Thoracic aorta endothelial cell (primary cell): ENCODE results near the gene ZNF41. TPM values are rescaled to one million over a fixed set of nuclear protein-coding genes. Genes with fewer than 3 reads are reported as not detected.

Experiments
- total RNA-seq: library from RNA; depleted of rRNA; stranded (reverse); fragments of >200 nt; gene quantifications from 2 replicates; pipeline ENCODE4 v1.2.3, GENCODE V29; 2012

ZNF41 gene
- 9.8 and 10.6 TPM in 2 replicates for total RNA-seq

DNA sequence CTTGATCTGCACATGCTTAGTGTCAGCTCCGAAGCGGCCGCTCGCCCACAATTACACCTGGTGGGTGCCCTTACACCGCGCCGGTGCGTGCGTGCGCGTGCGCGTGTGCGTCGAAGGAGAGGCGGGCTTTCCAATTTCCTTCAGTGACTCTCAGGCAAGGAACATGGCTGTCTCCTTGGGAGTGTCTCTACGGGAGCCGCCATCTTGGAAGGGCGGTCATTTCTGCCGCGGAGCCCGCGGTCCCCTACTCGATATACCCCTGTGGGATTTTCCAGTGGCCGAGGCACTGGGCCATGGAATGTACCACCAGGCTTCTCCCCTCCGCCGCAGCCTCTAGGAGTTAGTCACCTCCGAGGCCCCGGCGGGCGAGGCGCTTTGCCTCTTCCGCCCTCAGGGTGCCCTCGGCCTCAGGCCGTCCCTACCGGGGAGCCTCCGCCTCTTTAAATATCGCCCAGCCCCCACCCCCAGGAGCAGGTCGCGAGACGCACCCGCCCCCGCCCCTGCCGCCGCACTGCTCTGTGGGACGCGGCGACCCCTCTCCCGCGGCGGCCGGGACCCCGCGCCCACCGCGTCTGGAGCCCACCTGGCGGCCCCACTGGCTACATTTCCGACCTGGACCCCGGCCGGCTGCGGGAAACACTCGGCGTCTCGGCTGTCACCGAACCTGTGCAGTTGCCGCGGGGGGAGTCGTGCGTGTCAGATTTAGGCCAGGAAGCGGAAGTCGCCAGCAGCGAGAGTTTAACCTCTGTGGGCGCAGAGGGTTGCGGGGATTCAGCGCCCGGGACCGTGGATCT, at the start of gene ZNF41:
Gene ZNF41 (minus strand): TSS at position 711 of the 794 bp plus-strand sequence. CDS start 15,741 bp downstream, outside the sequence.

Other genes with a start within 250 kb of the ZNF41 start
- under 0.01 TPM in 1 of 2 replicates, not detected in the other for gene ZNF157, start 112.6 kb downstream of the ZNF41 start, total RNA-seq
- gene ARAF, start 78.0 kb upstream of the ZNF41 start, total RNA-seq = 20.7 and 22.8 TPM in 2 replicates
- gene TIMP1, start 99.2 kb upstream of the ZNF41 start, total RNA-seq = 53.6 and 78.6 TPM in 2 replicates
- gene SYN1, start 136.6 kb upstream of the ZNF41 start, total RNA-seq = not detected in 2 replicates
- 0.13 and 0.14 TPM in 2 replicates for gene CFP, start 146.7 kb upstream of the ZNF41 start, total RNA-seq
- gene ELK1, start 167.3 kb upstream of the ZNF41 start, total RNA-seq = 12.0 and 18.9 TPM in 2 replicates
- gene UXT, start 176.0 kb upstream of the ZNF41 start, total RNA-seq = 72.1 and 83.5 TPM in 2 replicates